Omental fat pad (tissue), 4 donors: ENCODE data around the gene KIF12. TPM values are rescaled to one million over a fixed set of nuclear protein-coding genes. Genes with fewer than 3 reads are reported as not detected.

ENCODE experiments used
- ATAC-seq: fragments of 150-250 bp; one replicate; pipeline ENCODE4 v1.9.1; 2016; ENCODE audit warnings: mild to moderate bottlenecking, moderate library complexity; ENCODE audit not compliant: low FRiP score
- DNase-seq: peaks from one replicate; pipeline ENCODE4 v3.0.0-alpha.2; 2019; ENCODE audit warnings: low spot score
- CTCF ChIP-seq, 3 donors: fragments of 450-650 bp; IDR thresholded peaks; one replicate each; pipeline ENCODE4 v1.5.1; 2016 to 2017; ENCODE audit warnings: antibody characterized with exemption in 3 of 3, mild to moderate bottlenecking in 3 of 3, moderate library complexity in 2 of 3
- total RNA-seq, 4 donors: library from RNA; depleted of rRNA; stranded (reverse); fragments of >200 nt; gene quantifications; one replicate each; pipeline ENCODE4 v1.1.0, GENCODE V29; 2016

Gene KIF12
- total RNA-seq, 4 donors from 2014 or later = 0.12 to 0.19 TPM; not detected in 2

- DNase-seq (no peak), ATAC-seq (no peak)
- no peak for TF ChIP-seq CTCF (IDR thresholded peaks at IDR 0.05)
These were observed 18.8 kb downstream of the KIF12 start for GRCh38 chr9:114080195-114080772.

- TF ChIP-seq CTCF (IDR thresholded peaks at IDR 0.05) = no peak
- ATAC-seq (no peak), DNase-seq (no peak)
These were observed 20.3 kb downstream of the KIF12 start for GRCh38 chr9:114078781-114079156.

- TF ChIP-seq CTCF (IDR thresholded peaks at IDR 0.05) = no peak
- no peak for ATAC-seq
These were observed 20.9 kb downstream of the KIF12 start, which contains the start of gene AMBP for GRCh38 chr9:114078021-114078780. TSS of gene AMBP (minus strand) at chr9:114078300. CDS start at chr9:114078209, 91 bp downstream.

GRCh38 chr9:114077162-114077837 is 21.8 kb downstream of the KIF12 start:
- no peak for TF ChIP-seq CTCF (IDR thresholded peaks at IDR 0.05)
- no peak for ATAC-seq
- no peak for DNase-seq

More at GRCh38 chr9:114078021-114078780, 20.9 kb downstream of the KIF12 start, which contains the start of gene AMBP:
- DNase-seq = no peak

GRCh38 chr9:114076237-114077161 is 22.6 kb downstream of the KIF12 start:
- DNase-seq = no peak
- TF ChIP-seq CTCF (IDR thresholded peaks at IDR 0.05) = no peak

GRCh38 chr9:114075602-114076001 is 23.5 kb downstream of the KIF12 start:
- ATAC-seq (no peak), DNase-seq (no peak)
- no peak for TF ChIP-seq CTCF (IDR thresholded peaks at IDR 0.05)

More at GRCh38 chr9:114076237-114077161, 22.6 kb downstream of the KIF12 start:
- no peak for ATAC-seq
